ENCODE results near the gene SH3RF3. TPM values are rescaled to one million over a fixed set of nuclear protein-coding genes. Genes with fewer than 3 reads are reported as not detected.

The SH3RF3 gene
- total RNA-seq, 1 donor from 2014 or later: under 0.01 TPM

DNA sequence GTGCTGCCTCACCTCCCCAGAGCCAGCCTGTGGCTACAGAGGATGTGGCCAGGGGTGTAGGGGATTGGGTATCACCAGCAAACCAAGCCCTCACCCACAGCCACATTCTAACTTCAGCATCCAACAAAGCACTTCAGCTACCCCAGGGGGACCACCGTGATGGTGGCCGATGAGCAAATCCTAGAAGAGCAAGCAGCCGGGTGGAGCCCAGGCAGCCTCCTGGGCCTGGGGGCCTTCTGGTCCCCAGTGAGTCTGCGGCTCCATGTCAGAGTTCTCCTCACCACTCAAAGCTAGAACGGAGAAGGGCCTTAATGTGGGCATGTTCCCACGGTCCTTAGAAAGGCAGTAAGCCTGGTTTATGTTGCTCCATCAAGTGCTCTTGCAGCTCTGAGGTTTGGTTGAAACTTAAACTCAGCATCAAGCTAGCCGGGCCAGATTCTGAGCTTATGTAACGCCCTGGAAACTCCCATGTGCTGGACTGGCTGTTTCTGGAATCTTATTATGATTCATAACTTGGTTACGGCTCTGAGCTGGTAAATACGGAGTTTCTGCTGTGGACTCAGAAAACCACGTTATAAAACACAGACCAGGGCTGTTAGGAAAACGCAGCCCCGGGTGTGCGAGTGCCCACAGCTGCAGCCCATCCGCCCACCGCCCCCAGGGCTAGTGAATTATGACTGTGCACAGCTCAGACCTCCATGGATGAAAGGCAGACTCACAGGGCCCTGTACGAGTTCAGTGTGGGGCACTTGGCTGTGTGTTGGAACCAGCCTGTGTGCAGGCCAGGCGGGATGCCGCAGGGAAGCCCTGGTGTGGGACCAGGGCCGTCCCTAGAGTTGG, 385.0 kb downstream of the SH3RF3 start:
- Histone ChIP-seq H3K36me3 (ENCODE audit: control insufficient read depth, insufficient read depth, low read length) (no peaks in the 10 kb centered on the region), H3K4me3 (ENCODE audit: low read depth, low read length) (no peak overlapping the region), H3K27me3 (ENCODE audit: control insufficient read depth, insufficient read depth, low read length) (no peaks in the 10 kb centered on the region)
- TF ChIP-seq, protein P1, sequence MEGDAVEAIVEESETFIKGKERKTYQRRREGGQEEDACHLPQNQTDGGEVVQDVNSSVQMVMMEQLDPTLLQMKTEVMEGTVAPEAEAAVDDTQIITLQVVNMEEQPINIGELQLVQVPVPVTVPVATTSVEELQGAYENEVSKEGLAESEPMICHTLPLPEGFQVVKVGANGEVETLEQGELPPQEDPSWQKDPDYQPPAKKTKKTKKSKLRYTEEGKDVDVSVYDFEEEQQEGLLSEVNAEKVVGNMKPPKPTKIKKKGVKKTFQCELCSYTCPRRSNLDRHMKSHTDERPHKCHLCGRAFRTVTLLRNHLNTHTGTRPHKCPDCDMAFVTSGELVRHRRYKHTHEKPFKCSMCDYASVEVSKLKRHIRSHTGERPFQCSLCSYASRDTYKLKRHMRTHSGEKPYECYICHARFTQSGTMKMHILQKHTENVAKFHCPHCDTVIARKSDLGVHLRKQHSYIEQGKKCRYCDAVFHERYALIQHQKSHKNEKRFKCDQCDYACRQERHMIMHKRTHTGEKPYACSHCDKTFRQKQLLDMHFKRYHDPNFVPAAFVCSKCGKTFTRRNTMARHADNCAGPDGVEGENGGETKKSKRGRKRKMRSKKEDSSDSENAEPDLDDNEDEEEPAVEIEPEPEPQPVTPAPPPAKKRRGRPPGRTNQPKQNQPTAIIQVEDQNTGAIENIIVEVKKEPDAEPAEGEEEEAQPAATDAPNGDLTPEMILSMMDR (IDR thresholded peaks at IDR 0.05; ENCODE audit: insufficient read depth, low read length, severe bottlenecking): no peak
- FAIRE-seq (peak; percentile 28), DNase-seq (ENCODE audit: low read depth) (peak; percentile 84)

DNA sequence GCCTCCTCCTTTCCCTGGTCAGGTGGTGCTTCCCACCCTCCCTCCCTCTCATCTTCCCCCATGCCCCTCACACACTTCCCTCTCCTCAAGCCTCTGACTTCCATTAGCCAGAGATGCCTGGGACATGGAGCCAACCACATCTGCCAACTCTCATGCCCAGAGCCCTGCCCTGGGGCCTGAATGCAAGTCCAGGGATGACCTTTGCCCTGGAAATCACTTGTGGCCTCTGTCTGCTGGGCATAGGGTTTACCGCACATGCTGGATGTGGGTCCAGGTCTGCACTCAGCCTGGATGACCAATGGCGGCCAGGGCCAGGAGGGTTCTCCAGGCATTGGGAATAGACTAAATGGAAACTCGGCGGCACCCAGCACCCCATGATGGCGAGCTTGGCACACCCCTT, 385.9 kb downstream of the SH3RF3 start:
- Histone ChIP-seq H3K36me3 (ENCODE audit: control insufficient read depth, insufficient read depth, low read length) (no peaks in the 10 kb centered on the region), H3K4me3 (ENCODE audit: low read depth, low read length) (no peak overlapping the region), H3K27me3 (ENCODE audit: control insufficient read depth, insufficient read depth, low read length) (no peaks in the 10 kb centered on the region)
- TF ChIP-seq, protein P1 (IDR thresholded peaks at IDR 0.05; ENCODE audit: insufficient read depth, low read length, severe bottlenecking): no peak
- no peak for FAIRE-seq
- DNase-seq (ENCODE audit: low read depth): no peak

DNA sequence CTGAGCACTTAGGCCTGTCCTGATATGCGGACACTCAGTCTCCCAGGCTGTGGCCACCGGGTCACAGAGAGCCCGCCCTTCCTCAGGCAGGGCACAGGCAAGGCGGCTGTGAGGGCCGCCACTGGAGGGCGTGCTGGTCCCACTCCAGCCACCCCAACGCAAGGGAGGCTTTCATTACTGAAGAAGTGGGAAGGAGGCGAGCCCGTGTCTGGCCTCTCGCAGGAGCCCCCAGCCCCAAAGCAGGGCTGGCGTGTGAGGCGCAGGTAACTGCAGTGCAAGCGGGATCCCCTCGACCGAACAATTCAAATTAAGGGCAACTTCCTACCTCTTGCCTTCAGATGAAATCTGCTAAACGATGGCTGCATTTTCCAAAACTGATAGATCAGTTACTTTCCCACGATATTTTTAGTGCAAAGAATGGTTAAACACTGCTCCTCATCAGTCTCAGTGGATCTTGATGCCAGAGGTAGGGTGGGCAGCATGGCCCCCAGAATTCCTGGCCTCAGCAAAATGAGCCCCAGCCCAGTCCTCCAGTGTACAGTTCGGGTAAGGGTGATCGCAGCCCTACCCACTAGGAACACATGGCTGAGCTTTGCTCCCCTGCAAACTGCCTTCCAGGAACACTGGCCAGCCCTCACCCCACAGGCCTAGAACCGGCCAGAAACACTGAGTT, 387.6 kb downstream of the SH3RF3 start:
- DNase-seq (ENCODE audit: low read depth): peak; percentile 22
- H3K36me3 ChIP-seq (ENCODE audit: control insufficient read depth, insufficient read depth, low read length): no peaks in the 10 kb centered on the region
- TF ChIP-seq, protein P1 (IDR thresholded peaks at IDR 0.05; ENCODE audit: insufficient read depth, low read length, severe bottlenecking): peak; percentile 74
- H3K4me3 ChIP-seq (ENCODE audit: low read depth, low read length): no peak overlapping the region
- FAIRE-seq: no peak
- H3K27me3 ChIP-seq (ENCODE audit: control insufficient read depth, insufficient read depth, low read length): no peaks in the 10 kb centered on the region

DNA sequence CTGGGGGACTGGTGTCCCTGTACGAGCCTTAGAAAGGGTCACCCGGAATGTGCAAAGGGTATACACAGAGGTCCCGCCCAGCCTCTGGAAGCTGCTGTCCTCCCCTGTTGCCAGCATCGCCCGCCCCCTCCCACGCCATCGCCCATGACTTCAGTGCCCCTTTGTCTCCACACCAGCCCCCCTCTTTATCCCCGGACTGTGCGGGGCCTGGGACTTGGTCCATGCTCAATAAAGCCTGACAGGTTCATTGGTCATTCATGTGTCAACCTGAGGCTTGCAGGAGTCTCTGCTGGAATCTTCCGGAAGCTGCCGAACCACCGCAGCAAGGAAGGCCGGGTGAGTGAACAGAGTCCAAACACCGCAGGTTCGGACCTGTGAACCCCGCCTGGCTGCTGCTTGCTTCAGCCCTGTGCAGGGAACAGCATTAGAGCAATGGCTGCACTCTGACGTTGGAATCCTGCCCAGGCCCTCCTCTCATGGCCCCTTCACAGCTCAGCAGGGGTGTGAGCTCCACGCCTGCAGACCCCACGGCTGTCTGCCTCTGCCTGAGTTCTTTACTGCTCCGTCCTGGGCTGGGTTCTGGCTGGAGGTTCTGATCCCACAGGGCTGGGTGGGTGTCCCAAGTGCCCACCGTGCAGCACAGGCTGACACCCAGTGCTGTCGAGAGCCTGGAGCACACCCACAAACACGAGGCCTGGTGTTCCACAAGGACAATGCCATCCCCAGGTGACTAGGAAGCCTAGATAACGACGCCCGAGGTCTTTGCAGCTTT, 388.3 kb downstream of the SH3RF3 start:
- no peak overlapping the region for H3K4me3 ChIP-seq (ENCODE audit: low read depth, low read length)
- H3K27me3 ChIP-seq (ENCODE audit: control insufficient read depth, insufficient read depth, low read length): no peaks in the 10 kb centered on the region
- peak; percentile 45 for DNase-seq (ENCODE audit: low read depth)
- H3K36me3 ChIP-seq (ENCODE audit: control insufficient read depth, insufficient read depth, low read length): no peaks in the 10 kb centered on the region
- FAIRE-seq: no peak
- TF ChIP-seq, protein P1 (IDR thresholded peaks at IDR 0.05; ENCODE audit: insufficient read depth, low read length, severe bottlenecking): no peak

DNA sequence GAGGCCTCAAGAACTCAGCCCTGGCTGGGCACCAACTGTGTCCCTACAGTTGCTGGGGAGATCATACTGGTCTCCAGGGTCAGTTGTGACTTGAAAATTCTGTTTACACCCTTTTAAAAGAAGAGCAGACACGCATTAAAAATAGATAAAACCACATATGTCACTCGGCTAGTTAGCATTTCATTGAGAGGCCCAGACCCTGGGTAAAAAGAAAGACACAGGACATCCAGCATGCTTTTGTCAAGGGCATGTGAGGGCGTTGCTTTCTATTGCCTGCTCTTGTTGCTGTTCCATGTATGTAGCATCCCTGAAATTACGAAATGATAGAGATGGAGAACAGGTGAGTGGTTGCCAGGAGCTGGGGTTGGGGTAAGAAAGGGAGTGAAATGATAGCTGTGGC, 390.5 kb downstream of the SH3RF3 start:
- Histone ChIP-seq H3K4me3 (ENCODE audit: low read depth, low read length) (no peak overlapping the region), H3K27me3 (ENCODE audit: control insufficient read depth, insufficient read depth, low read length) (no peaks in the 10 kb centered on the region), H3K36me3 (ENCODE audit: control insufficient read depth, insufficient read depth, low read length) (no peaks in the 10 kb centered on the region)
- DNase-seq (ENCODE audit: low read depth) (no peak), FAIRE-seq (no peak)
- TF ChIP-seq, protein P1 (IDR thresholded peaks at IDR 0.05; ENCODE audit: insufficient read depth, low read length, severe bottlenecking): no peak

Measured in bronchial epithelial cell (primary cell).